Activated CD8-positive, alpha-beta memory T cell treated with anti-CD3 and anti-CD28 coated beads for 4 hours (primary cell): ENCODE data around the gene OR51L1.

Experiments
- DNase-seq, 2 donors: peaks; one replicate each; pipeline ENCODE4 v3.0.0-alpha.2; 2020; ENCODE audit warnings: low read depth in 2 of 2

OR51L1 gene

GRCh38 chr11:5046754-5047330 lies 52.2 kb downstream of the OR51L1 start:
- no peak for DNase-seq
